ENCODE data around the gene MECR. TPM values are rescaled to one million over a fixed set of nuclear protein-coding genes. Genes with fewer than 3 reads are reported as not detected.

MECR gene
- total RNA-seq, 1 experiment from 2014 or later: 42.9 TPM

GRCh38 chr1:29256394-29256793 lies 25.7 kb upstream of the MECR start:
- H3K4me1 ChIP-seq (ENCODE audit: control insufficient read depth in 1 of 2, insufficient read depth in 2 of 2, low read length in 2 of 2): peaks cover 24 to 32% of the 10 kb centered on the region in 2 experiments
- H3K9ac ChIP-seq (ENCODE audit: low read length): no peak overlapping the region
- H4K20me1 ChIP-seq (ENCODE audit: insufficient read depth): no peaks in the 10 kb centered on the region
- peak overlapping the region; percentile 21 for H3K4me2 ChIP-seq (ENCODE audit: low read length)
- no peak overlapping the region for H2AFZ ChIP-seq (ENCODE audit: low read depth, low read length, poor library complexity, severe bottlenecking)
- no peak overlapping the region for H3K27ac ChIP-seq (ENCODE audit: low read depth, low read length)
- no peaks in the 10 kb centered on the region for H3K9me2 ChIP-seq (ENCODE audit: insufficient read depth)
- no peaks in the 10 kb centered on the region for H3K27me3 ChIP-seq (ENCODE audit: insufficient read depth, low read length)
- H3K4me3 ChIP-seq (replicated peaks in 1 of 2; ENCODE audit: low read depth in 1 of 2, low read length in 2 of 2): no peak overlapping the region
- TF ChIP-seq CTCF (IDR thresholded peaks at IDR 0.05 in 2 of 3, conservative IDR thresholded peaks at IDR 0.05 in 1 of 3; ENCODE audit: borderline replicate concordance in 1 of 3, insufficient read depth in 1 of 3, low read depth in 2 of 3, low read length in 2 of 3) (peak in 2 of 3 experiments; percentile 9 to 21; a peak in 1 of 6 replicates), ZNF274 (IDR thresholded peaks at IDR 0.05; ENCODE audit: low read depth, low read length) (no peak)
- intact Hi-C loops (cut with micrococcal nuclease): no loop called here
- ATAC-seq (peak; percentile 74), DNase-seq (ENCODE audit: low read depth, low spot score) (no peak)
- ChIA-PET CTCF (interaction anchor here (1.2 kb wide), 1 partner anchor 11 kb away, joined by 4 read pairs; no protein-coding TSS in a partner anchor), RAD21 (ENCODE audit: low non-redundant PET in 1 of 2, low total read pairs in 2 of 2, uncharacterized antibody in 2 of 2, unreplicated experiment in 2 of 2) (no interaction called here), POLR2A (no interaction called here)
- H3K79me2 ChIP-seq (ENCODE audit: insufficient read depth, low read length): 0 out of 2 replicates have a peak, but pooled peaks cover 3% of the 10 kb centered on the region
- H3K9me3 ChIP-seq (ENCODE audit: control insufficient read depth in 1 of 2, insufficient read depth in 1 of 2, low read depth in 1 of 2, low read length in 2 of 2): no peaks in the 10 kb centered on the region
- BruUV-seq (replicated peaks): no TSS peak
- H3K36me3 ChIP-seq (ENCODE audit: control insufficient read depth in 1 of 2, insufficient read depth in 2 of 2, low read length in 2 of 2): no peaks in the 10 kb centered on the region

- intact Hi-C loops (cut with micrococcal nuclease): no loop called here
- H2AFZ ChIP-seq (ENCODE audit: low read depth, low read length, poor library complexity, severe bottlenecking): no peak overlapping the region
- H3K27me3 ChIP-seq (ENCODE audit: insufficient read depth, low read length): no peaks in the 10 kb centered on the region
- no peak for DNase-seq (ENCODE audit: low read depth, low spot score)
- H3K4me2 ChIP-seq (ENCODE audit: low read length): no peak overlapping the region
- peaks cover 3% of the 10 kb centered on the region; the same call in 1 of the 2 replicates for H3K79me2 ChIP-seq (ENCODE audit: insufficient read depth, low read length)
- BruUV-seq (replicated peaks): no TSS peak
- no peak for ATAC-seq
- H3K36me3 ChIP-seq (ENCODE audit: control insufficient read depth in 1 of 2, insufficient read depth in 2 of 2, low read length in 2 of 2): no peaks in the 10 kb centered on the region
- H3K9ac ChIP-seq (ENCODE audit: low read length): no peak overlapping the region
- H3K4me1 ChIP-seq (ENCODE audit: control insufficient read depth in 1 of 2, insufficient read depth in 2 of 2, low read length in 2 of 2): peaks cover 24 to 32% of the 10 kb centered on the region in 2 experiments
- ChIA-PET POLR2A (no interaction called here), RAD21 (ENCODE audit: low non-redundant PET in 1 of 2, low total read pairs in 2 of 2, uncharacterized antibody in 2 of 2, unreplicated experiment in 2 of 2) (no interaction called here), CTCF (no interaction called here)
- H3K27ac ChIP-seq (ENCODE audit: low read depth, low read length): no peak overlapping the region
- no peaks in the 10 kb centered on the region for H4K20me1 ChIP-seq (ENCODE audit: insufficient read depth)
- no peaks in the 10 kb centered on the region for H3K9me3 ChIP-seq (ENCODE audit: control insufficient read depth in 1 of 2, insufficient read depth in 1 of 2, low read depth in 1 of 2, low read length in 2 of 2)
- no peak overlapping the region for H3K4me3 ChIP-seq (replicated peaks in 1 of 2; ENCODE audit: low read depth in 1 of 2, low read length in 2 of 2)
- no peaks in the 10 kb centered on the region for H3K9me2 ChIP-seq (ENCODE audit: insufficient read depth)
- TF ChIP-seq REST (IDR thresholded peaks at IDR 0.05; ENCODE audit: low read depth) (no peak), SRF (IDR thresholded peaks at IDR 0.05; ENCODE audit: low read depth) (no peak), CEBPB (IDR thresholded peaks at IDR 0.05; ENCODE audit: low read depth) (no peak), ELF1 (IDR thresholded peaks at IDR 0.05; ENCODE audit: borderline replicate concordance, low read depth) (no peak), SIN3A (IDR thresholded peaks at IDR 0.05; ENCODE audit: low read depth) (no peak), EGR1 (IDR thresholded peaks at IDR 0.05; ENCODE audit: low read depth) (no peak), ZNF274 (IDR thresholded peaks at IDR 0.05; ENCODE audit: low read depth, low read length) (no peak), FOSL1 (IDR thresholded peaks at IDR 0.05; ENCODE audit: low read depth) (no peak), CBX3 (IDR thresholded peaks at IDR 0.05; ENCODE audit: low read depth) (no peak), ATF3 (IDR thresholded peaks at IDR 0.05) (no peak), ZFX (IDR thresholded peaks at IDR 0.05) (no peak), CTCF (IDR thresholded peaks at IDR 0.05 in 2 of 3, conservative IDR thresholded peaks at IDR 0.05 in 1 of 3; ENCODE audit: borderline replicate concordance in 1 of 3, insufficient read depth in 1 of 3, low read depth in 2 of 3, low read length in 2 of 3) (no peak)
These were observed 24.5 kb upstream of the MECR start for GRCh38 chr1:29255134-29255666.
